ENCODE data around the gene PTGDS. TPM values are rescaled to one million over a fixed set of nuclear protein-coding genes. Genes with fewer than 3 reads are reported as not detected.

Gene PTGDS
- total RNA-seq, 2 experiments from 2014 or later, result 22.1 to 24.0 TPM

GRCh38 chr9:136947955-136948510, 29.3 kb upstream of the PTGDS start:
- Mint-ChIP-seq H3K36me3 (ENCODE audit: low read depth) (no peaks in the 10 kb centered on the region), H3K9me3 (no peaks in the 10 kb centered on the region), H3K27ac (no peak overlapping the region), H3K4me3 (peak overlapping the region; percentile 85), H3K4me1 (peaks cover 19% of the 10 kb centered on the region), H3K27me3 (no peaks in the 10 kb centered on the region)
- CTCF ChIA-PET, result interaction anchor here (0.9 to 1.9 kb wide), 9 partner anchors 12 to 120 kb away, joined by 3 to 13 read pairs (median 4); partner anchors contain the start of gene AJM1
- POLR2A ChIA-PET, result no interaction called here
- no peak for DNase-seq

- no peak for DNase-seq
- H3K36me3 Mint-ChIP-seq (ENCODE audit: low read depth), result no peaks in the 10 kb centered on the region
- peak overlapping the region; percentile 85 for H3K4me3 Mint-ChIP-seq
- peaks cover 19% of the 10 kb centered on the region for H3K4me1 Mint-ChIP-seq
- POLR2A ChIA-PET, result no interaction called here
- CTCF ChIA-PET, result no interaction called here
- peak overlapping the region; percentile 90 for H3K27ac Mint-ChIP-seq
- H3K27me3 Mint-ChIP-seq, result no peaks in the 10 kb centered on the region
- no peaks in the 10 kb centered on the region for H3K9me3 Mint-ChIP-seq
Measured at GRCh38 chr9:136949239-136949816, 28.0 kb upstream of the PTGDS start.

- Mint-ChIP-seq H3K9me3 (no peaks in the 10 kb centered on the region), H3K36me3 (ENCODE audit: low read depth) (no peaks in the 10 kb centered on the region), H3K4me3 (peak overlapping the region; percentile 85), H3K27me3 (no peaks in the 10 kb centered on the region), H3K4me1 (peaks cover 14% of the 10 kb centered on the region), H3K27ac (peak overlapping the region; percentile 94)
- CTCF ChIA-PET, result interaction anchor here (2.2 kb wide), 1 partner anchor 85 kb away, joined by 8 read pairs; no protein-coding TSS in a partner anchor
- peak; percentile 97 for DNase-seq
- POLR2A ChIA-PET, result interaction anchor here (0.5 kb wide), 1 partner anchor 38 kb away, joined by 7 read pairs; no protein-coding TSS in a partner anchor
Measured at GRCh38 chr9:136949817-136950655, 27.3 kb upstream of the PTGDS start.

GRCh38 chr9:136950656-136951276, 26.5 kb upstream of the PTGDS start:
- H3K27ac Mint-ChIP-seq, result peak overlapping the region; percentile 94
- no peaks in the 10 kb centered on the region for H3K27me3 Mint-ChIP-seq
- no peak for DNase-seq
- ChIA-PET CTCF (interaction anchor here (0.6 to 2.2 kb wide), 2 partner anchors 84 to 111 kb away, joined by 3 to 8 read pairs; no protein-coding TSS in a partner anchor), POLR2A (interaction anchor here (0.5 kb wide), 1 partner anchor 38 kb away, joined by 7 read pairs; no protein-coding TSS in a partner anchor)
- H3K4me3 Mint-ChIP-seq, result peak overlapping the region; percentile 81
- peaks cover 9% of the 10 kb centered on the region for H3K4me1 Mint-ChIP-seq
- H3K9me3 Mint-ChIP-seq, result no peaks in the 10 kb centered on the region
- no peaks in the 10 kb centered on the region for H3K36me3 Mint-ChIP-seq (ENCODE audit: low read depth)

- ChIA-PET CTCF (interaction anchor here (0.5 to 2.2 kb wide), 2 partner anchors 83 to 131 kb away, joined by 3 to 8 read pairs; no protein-coding TSS in a partner anchor), POLR2A (no interaction called here)
- H3K4me1 Mint-ChIP-seq, result peaks cover 9% of the 10 kb centered on the region
- peak within 1 kb of the TSS; percentile 41 for H3K27ac Mint-ChIP-seq
- peaks cover 6% of the 10 kb centered on the region for H3K36me3 Mint-ChIP-seq (ENCODE audit: low read depth)
- no peak within 1 kb of the TSS for H3K4me3 Mint-ChIP-seq
- no peaks in the 10 kb centered on the region for H3K27me3 Mint-ChIP-seq
- peaks cover 6% of the 10 kb centered on the region for H3K9me3 Mint-ChIP-seq
- no peak for DNase-seq
Measured at GRCh38 chr9:136951541-136952320, 25.6 kb upstream of the PTGDS start, which contains the start of gene LCN12. LCN12 (plus strand) TSS chr9:136952273; CDS start chr9:136952328, 55 bp downstream.

- peaks cover 7% of the 10 kb centered on the region for H3K9me3 Mint-ChIP-seq
- H3K27me3 Mint-ChIP-seq, result no peaks in the 10 kb centered on the region
- no peak overlapping the region for H3K4me3 Mint-ChIP-seq
- peaks cover 7% of the 10 kb centered on the region for H3K36me3 Mint-ChIP-seq (ENCODE audit: low read depth)
- no peak overlapping the region for H3K27ac Mint-ChIP-seq
- CTCF ChIA-PET, result interaction anchor here (0.5 to 2.2 kb wide), 4 partner anchors 13 to 132 kb away, joined by 3 to 8 read pairs (median 4); no protein-coding TSS in a partner anchor
- no peak for DNase-seq
- peaks cover 9% of the 10 kb centered on the region for H3K4me1 Mint-ChIP-seq
- POLR2A ChIA-PET, result no interaction called here
Measured at GRCh38 chr9:136952321-136952850, 24.9 kb upstream of the PTGDS start.

- ChIA-PET CTCF (interaction anchor here (0.8 to 1.7 kb wide), 4 partner anchors 12 to 82 kb away, joined by 3 to 4 read pairs (median 4); no protein-coding TSS in a partner anchor), POLR2A (no interaction called here)
- Mint-ChIP-seq H3K27ac (no peak overlapping the region), H3K36me3 (ENCODE audit: low read depth) (peaks cover 7% of the 10 kb centered on the region), H3K4me3 (no peak overlapping the region), H3K4me1 (peaks cover 9% of the 10 kb centered on the region), H3K9me3 (peaks cover 7% of the 10 kb centered on the region), H3K27me3 (no peaks in the 10 kb centered on the region)
- no peak for DNase-seq
Measured at GRCh38 chr9:136952876-136953770, 24.2 kb upstream of the PTGDS start.

GRCh38 chr9:136953771-136954269, 23.5 kb upstream of the PTGDS start:
- H3K27ac Mint-ChIP-seq, result no peak overlapping the region
- peaks cover 11% of the 10 kb centered on the region for H3K4me1 Mint-ChIP-seq
- H3K36me3 Mint-ChIP-seq (ENCODE audit: low read depth), result peaks cover 7% of the 10 kb centered on the region
- ChIA-PET CTCF (interaction anchor here (0.7 to 1.7 kb wide), 4 partner anchors 9 to 82 kb away, joined by 3 to 4 read pairs (median 4); partner anchors contain the start of genes C8G and FBXW5), POLR2A (interaction anchor here (0.7 kb wide), 1 partner anchor 73 kb away, joined by 3 read pairs; no protein-coding TSS in a partner anchor)
- H3K27me3 Mint-ChIP-seq, result no peaks in the 10 kb centered on the region
- H3K4me3 Mint-ChIP-seq, result no peak overlapping the region
- no peak for DNase-seq
- peaks cover 7% of the 10 kb centered on the region for H3K9me3 Mint-ChIP-seq

GRCh38 chr9:136954270-136955083, 22.8 kb upstream of the PTGDS start:
- DNase-seq, result no peak
- POLR2A ChIA-PET, result interaction anchor here (0.7 kb wide), 1 partner anchor 73 kb away, joined by 3 read pairs; no protein-coding TSS in a partner anchor
- CTCF ChIA-PET, result interaction anchor here (0.7 to 1.6 kb wide), 3 partner anchors 10 to 81 kb away, joined by 3 to 4 read pairs (median 3); partner anchors contain the start of genes C8G and FBXW5

More at GRCh38 chr9:136954270-136955083, 22.8 kb upstream of the PTGDS start:
- H3K9me3 Mint-ChIP-seq, result peaks cover 7% of the 10 kb centered on the region
- H3K4me3 Mint-ChIP-seq, result no peak overlapping the region
- peaks cover 12% of the 10 kb centered on the region for H3K4me1 Mint-ChIP-seq
- H3K27me3 Mint-ChIP-seq, result no peaks in the 10 kb centered on the region
- no peak overlapping the region for H3K27ac Mint-ChIP-seq
- H3K36me3 Mint-ChIP-seq (ENCODE audit: low read depth), result peaks cover 7% of the 10 kb centered on the region

Data from activated CD4-positive, alpha-beta T cell treated with anti-CD3 and anti-CD28 coated beads, Interleukin-2, amount 10 ng/mL, durations not matched to agents 7 days and 5 days (primary cell).